ENCODE results near the gene CRYBB1.

The CRYBB1 gene

DNA sequence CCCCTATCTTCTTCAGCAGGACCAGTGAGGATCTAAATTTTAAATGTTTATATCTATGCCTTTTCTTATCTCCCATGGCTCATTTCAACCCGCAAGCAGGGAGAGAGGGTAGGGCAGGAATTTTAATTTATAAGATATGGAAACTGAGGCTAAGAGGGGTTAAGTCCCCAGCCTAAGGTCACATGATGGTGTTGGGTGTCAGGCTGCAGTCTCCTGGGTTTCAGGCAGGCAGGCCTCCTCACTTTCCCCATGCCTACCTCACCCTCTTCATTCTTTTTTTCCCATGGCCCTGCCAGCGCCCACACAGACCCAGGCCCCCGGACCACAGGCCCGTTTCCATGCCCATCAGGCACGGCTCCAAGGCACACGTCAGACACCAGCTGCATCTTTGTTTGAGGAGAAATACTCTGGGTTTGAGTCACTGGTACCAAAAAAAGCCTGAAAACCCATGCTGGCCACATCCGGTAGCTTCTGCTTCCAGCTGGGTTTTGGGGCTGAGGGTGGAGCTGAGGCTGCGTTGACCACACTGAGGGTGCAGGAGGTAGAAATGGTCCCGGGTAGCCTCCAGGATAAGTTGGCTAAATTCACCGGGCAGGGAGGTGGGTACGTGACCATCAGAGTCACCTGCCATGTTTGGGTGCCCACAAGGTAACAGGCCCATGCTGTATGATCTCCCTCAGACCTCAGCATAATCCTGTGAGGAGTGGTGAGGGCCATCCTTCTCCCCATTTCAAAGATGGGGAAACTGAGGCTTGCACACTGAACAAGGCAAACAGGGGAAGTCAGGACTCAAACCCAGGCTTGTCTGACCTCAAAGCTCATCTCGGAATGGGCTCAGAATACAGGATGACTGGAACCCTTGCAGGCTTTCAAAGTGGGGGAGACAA lies 7.5 kb downstream of the CRYBB1 start:
- in situ Hi-C loops (cut with HindIII; ENCODE audit: low sequenced_read_pairs) = no loop called here

- in situ Hi-C loops (cut with HindIII; ENCODE audit: low sequenced_read_pairs) = no loop called here
Observed at GRCh38 chr22:26609287-26609686, 8.5 kb downstream of the CRYBB1 start.

GRCh38 chr22:26608129-26608528 lies 9.7 kb downstream of the CRYBB1 start:
- in situ Hi-C loops (cut with HindIII; ENCODE audit: low sequenced_read_pairs) = no loop called here

DNA sequence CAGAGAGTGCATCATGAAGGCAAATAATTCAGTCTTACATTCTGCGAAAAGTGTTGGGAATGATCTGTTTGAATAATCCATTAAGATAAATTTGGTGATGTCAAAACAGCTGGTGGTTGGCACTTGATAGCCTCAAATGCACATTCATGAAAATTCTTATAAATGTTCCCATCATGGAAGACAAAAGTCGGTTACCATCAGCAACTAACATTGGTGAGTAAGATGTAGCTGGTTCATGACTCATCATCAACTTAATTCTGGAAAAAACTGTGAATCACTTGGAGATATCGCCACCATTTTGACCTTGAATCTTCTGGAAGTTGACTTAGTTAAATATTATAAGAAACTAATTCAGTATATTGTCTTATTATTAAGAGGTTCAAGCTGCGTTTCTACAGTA lies 11.2 kb downstream of the CRYBB1 start:
- in situ Hi-C loops (cut with HindIII; ENCODE audit: low sequenced_read_pairs) = no loop called here

DNA sequence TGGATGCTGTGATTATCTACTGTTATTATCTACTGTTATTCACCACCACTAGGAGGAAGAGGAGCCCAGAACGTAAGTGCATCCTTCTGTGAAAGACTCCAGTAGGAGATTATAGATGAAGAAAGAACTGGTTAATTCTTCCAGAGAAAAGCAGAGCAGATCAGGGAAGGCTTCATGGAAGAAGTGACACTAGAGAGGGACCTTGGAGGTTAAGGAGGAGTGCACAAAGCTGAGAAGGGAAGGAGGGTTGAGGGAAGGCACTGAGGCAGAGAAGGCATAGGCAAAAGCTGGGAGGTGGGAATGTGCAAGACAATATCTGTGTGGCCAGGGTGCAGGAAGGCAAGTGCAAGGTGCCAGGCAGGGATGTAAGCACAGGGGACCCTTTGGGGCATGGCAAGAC lies 13.5 kb downstream of the CRYBB1 start:
- in situ Hi-C loops (cut with HindIII; ENCODE audit: low sequenced_read_pairs) = no loop called here

- in situ Hi-C loops (cut with HindIII; ENCODE audit: low sequenced_read_pairs) = no loop called here
Observed at GRCh38 chr22:26602127-26602526, 15.7 kb downstream of the CRYBB1 start.

DNA sequence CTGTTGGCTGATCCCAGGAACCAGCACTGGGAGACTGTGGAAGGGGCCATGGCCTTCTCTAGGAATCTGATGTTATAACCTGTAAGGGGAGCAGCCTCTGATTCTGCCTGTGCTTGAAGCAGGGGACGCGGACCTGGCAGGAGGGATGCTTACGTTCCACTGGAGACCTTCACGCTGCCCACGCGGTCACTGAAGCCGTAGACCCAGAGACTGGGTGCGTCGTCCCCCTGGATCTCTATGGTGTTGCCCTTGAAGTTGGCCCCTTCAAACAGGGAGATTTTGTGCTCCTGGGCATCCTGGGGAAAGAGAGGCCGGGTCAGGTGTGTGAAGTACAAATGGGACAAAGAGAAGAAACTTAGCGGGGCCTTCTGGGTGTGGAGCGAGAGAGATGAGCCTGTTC lies 16.1 kb downstream of the CRYBB1 start:
- in situ Hi-C loops (cut with HindIII; ENCODE audit: low sequenced_read_pairs) = no loop called here

DNA sequence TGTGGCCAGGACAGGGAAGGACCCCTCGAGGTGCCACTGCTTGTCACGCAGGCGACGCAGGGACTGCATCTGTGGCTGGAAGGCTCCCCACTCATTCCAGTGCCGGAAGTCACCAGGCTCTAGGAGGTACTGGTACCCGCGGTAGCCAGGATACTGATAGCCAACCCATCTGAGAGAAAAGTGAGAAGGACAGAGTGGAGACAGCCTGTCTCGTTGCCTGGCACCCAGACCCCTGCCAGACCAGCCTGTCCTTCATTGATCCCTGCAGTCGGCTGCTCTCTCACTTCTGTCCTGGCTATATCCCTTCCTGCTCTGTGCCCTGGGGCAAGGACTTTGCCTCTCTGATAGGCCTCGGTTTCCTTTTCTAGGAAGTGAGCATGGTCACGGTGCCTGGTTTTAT lies 18.3 kb downstream of the CRYBB1 start:
- in situ Hi-C loops (cut with HindIII; ENCODE audit: low sequenced_read_pairs) = no loop called here

GRCh38 chr22:26597480-26597879 lies 20.3 kb downstream of the CRYBB1 start:
- in situ Hi-C loops (cut with HindIII; ENCODE audit: low sequenced_read_pairs) = no loop called here

DNA sequence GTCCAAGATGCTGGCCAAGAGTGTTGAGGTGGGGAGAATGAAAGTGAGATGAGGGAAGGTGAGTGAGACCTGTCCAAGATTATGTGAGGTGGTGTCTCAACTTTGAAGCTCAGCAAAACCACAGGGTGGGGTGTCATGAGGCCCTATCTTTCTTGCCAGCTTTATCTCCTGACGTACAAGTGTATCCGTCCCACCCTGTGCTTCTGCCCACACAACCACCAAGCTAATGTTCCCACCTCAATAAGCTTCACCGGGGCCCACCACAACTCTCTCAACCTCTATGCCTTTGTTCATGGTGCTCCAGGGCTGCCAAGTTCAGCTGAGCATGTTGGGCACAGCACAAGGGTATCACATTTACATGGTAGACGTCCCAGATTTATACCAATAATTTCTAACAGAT lies 20.8 kb downstream of the CRYBB1 start:
- in situ Hi-C loops (cut with HindIII; ENCODE audit: low sequenced_read_pairs) = no loop called here

- in situ Hi-C loops (cut with HindIII; ENCODE audit: low sequenced_read_pairs) = no loop called here
Observed at GRCh38 chr22:26593763-26594162, 24.1 kb downstream of the CRYBB1 start.

DNA sequence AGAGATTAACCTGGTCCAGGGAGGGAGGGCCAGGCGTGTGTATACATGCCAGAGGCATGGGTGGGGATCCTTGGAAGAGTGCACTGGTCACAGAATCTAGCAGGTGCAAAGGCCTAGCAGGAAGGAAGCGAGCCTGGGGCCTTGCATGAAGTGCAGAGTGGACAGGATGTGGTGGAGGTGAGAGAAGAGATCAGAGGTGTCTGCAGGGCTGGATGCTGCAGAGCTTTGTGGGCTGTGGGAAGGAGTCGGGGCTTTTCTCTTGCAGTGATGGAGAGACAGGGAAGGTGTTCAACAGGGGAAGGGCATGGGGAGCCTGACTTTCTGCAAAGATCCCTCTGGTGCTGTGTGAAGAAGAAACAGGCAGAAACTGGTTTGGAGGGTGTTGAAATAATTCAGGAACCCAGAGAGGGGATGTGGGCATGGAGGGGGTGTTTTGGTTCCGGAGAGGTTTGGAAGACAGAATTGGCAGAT lies 25.4 kb downstream of the CRYBB1 start:
- in situ Hi-C loops (cut with HindIII; ENCODE audit: low sequenced_read_pairs) = no loop called here

GRCh38 chr22:26589845-26590736 lies 27.7 kb downstream of the CRYBB1 start, which contains the start of gene TPST2:
Gene TPST2, minus strand, starts transcription at chr22:26590132. Its CDS starts 48,502 bp downstream, at chr22:26541630.
- in situ Hi-C loops (cut with HindIII; ENCODE audit: low sequenced_read_pairs) = no loop called here

DNA sequence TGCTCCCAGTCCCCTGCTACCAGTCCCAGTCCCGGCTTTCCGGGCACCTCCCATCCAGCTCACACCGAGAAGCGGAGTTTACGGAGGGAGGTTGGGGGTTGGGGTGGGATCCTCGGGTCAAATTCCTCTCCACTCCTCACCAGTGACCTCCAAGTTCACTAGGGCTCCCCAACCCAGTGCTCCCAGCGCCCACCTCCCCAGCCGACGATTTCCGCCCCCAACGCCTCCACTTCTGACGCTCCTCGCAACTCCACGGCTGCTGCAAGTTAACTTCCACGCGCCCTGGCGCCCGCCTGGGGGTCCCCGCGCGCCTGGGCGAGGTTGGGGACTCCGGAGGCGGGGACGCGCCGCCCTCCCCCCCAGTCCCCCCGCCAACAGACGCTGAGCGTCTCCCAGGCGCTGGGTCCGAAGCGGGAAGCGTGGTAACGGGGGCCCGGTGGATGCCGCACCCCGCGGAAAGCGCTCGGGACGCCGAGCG lies 28.4 kb downstream of the CRYBB1 start:
- in situ Hi-C loops (cut with HindIII; ENCODE audit: low sequenced_read_pairs) = no loop called here

- in situ Hi-C loops (cut with HindIII; ENCODE audit: low sequenced_read_pairs) = no loop called here
Observed at GRCh38 chr22:26588729-26589366, 29.0 kb downstream of the CRYBB1 start.

DNA sequence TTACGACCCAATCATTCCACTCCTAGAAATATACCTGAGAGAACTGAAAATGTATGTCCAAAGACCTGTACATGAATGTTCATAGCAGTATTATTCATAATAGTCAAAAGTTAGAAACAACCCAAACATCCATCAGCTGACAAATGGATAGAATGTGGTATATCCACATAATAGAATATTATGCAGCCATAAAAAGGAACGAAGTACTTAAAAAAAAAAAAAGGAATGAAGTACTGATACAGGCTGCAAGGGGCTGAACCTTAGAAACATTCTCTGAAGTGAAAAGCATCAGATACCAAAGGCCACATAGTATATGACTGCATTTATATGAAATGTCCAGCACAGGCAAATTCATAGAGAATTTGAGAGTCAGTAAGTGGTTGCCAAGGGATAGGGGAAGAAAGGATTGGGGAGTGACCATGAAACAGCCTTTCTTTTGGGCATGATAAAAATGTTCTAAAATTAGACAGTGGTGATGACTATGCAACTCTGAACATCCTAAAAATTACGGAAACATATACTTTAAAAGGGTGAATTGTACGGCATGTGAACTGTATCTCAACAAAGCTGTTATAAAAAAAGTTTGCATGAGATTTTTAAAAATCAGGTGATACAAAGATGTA lies 29.7 kb downstream of the CRYBB1 start:
- in situ Hi-C loops (cut with HindIII; ENCODE audit: low sequenced_read_pairs) = no loop called here

DNA sequence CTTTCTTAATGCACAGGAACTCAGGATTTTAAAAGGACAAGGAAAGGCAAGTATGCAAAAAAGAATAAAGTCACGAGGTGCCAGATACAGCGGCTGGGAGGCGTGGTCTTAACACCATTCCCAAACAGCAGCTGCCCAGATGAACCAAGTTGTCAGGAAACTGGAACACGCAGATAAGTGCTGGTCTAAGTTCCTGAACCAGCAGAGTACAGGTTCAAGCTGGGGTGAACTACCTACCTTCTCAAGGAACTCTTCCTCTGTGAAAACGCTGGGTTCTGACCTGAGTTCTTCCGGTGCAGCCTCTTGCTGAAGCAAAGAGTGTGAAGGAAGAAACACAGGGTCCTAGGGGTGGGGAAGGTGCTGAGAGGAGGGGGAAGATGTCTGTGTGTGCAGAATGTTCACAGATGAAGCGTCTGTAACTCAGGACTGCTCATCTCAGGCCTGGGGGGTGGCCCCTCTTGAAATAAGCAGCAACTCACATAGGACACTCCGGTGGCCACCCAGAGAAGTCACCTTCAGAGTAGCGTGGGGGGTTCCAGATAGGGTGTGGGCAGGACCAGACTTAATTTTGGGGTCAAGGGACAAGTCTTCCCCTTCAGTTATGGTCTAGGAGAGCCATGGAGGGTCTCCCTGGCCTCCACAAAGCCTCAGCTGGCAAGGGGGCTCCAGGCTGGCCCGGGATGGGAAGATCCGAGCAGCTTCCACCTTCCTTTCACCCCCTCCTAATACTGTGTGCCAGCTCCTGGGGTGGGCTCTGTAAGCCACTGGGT lies 31.1 kb downstream of the CRYBB1 start:
- in situ Hi-C loops (cut with HindIII; ENCODE audit: low sequenced_read_pairs) = no loop called here

GRCh38 chr22:26585104-26585790 lies 32.6 kb downstream of the CRYBB1 start:
- in situ Hi-C loops (cut with HindIII; ENCODE audit: low sequenced_read_pairs) = no loop called here

- in situ Hi-C loops (cut with HindIII; ENCODE audit: low sequenced_read_pairs) = no loop called here
Observed at GRCh38 chr22:26584010-26584409, 33.8 kb downstream of the CRYBB1 start.

Measured in DLD1 (cell line).